HFF-Myc (cell line): ENCODE measurements around the gene CYP4X1.
"Not testable (repeated sequence)": the region's sequence is repeated elsewhere in the genome, so short reads cannot be mapped to it uniquely, and the experiment has no call there.

Experiments
- DNase-seq: peaks from one replicate; pipeline ENCODE4 v3.0.0-alpha.2; 2011; ENCODE audit warnings: low read depth; ENCODE audit errors: extremely low read depth
- H3K4me3 ChIP-seq: replicated peaks from 2 replicates; pipeline ENCODE4 v1.5.1; 2011; ENCODE audit warnings: low read depth, mild to moderate bottlenecking, control low read depth, low read length
- TF ChIP-seq, protein P1 (sequence below): IDR thresholded peaks from 2 replicates; pipeline ENCODE4 v1.5.1; 2012; ENCODE audit warnings: mild to moderate bottlenecking, low read depth, low read length, control low read depth; ENCODE audit errors: missing control alignments

Gene CYP4X1

DNA sequence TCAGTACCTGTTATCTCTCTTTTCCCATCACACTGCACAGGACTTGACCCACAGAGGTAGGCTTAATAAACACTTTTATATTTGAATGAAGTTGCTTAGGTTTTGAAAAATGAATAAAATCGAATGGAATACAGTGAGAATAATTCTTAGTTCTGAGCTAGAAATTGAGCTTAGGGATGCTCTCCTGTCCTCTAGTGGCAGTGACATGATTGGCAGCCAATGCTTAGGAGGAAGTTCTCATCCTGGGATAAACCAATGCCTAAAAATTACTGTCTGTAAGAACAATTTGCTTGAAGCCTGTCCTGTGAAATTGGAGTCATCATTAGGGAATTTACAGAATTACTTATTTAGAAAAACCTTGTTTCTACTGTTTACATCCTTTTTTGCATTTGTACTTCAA, 21.3 kb upstream of the CYP4X1 start:
- H3K4me3 ChIP-seq = no peak overlapping the region
- no peak for DNase-seq
- TF ChIP-seq, protein P1, sequence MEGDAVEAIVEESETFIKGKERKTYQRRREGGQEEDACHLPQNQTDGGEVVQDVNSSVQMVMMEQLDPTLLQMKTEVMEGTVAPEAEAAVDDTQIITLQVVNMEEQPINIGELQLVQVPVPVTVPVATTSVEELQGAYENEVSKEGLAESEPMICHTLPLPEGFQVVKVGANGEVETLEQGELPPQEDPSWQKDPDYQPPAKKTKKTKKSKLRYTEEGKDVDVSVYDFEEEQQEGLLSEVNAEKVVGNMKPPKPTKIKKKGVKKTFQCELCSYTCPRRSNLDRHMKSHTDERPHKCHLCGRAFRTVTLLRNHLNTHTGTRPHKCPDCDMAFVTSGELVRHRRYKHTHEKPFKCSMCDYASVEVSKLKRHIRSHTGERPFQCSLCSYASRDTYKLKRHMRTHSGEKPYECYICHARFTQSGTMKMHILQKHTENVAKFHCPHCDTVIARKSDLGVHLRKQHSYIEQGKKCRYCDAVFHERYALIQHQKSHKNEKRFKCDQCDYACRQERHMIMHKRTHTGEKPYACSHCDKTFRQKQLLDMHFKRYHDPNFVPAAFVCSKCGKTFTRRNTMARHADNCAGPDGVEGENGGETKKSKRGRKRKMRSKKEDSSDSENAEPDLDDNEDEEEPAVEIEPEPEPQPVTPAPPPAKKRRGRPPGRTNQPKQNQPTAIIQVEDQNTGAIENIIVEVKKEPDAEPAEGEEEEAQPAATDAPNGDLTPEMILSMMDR = no peak

DNA sequence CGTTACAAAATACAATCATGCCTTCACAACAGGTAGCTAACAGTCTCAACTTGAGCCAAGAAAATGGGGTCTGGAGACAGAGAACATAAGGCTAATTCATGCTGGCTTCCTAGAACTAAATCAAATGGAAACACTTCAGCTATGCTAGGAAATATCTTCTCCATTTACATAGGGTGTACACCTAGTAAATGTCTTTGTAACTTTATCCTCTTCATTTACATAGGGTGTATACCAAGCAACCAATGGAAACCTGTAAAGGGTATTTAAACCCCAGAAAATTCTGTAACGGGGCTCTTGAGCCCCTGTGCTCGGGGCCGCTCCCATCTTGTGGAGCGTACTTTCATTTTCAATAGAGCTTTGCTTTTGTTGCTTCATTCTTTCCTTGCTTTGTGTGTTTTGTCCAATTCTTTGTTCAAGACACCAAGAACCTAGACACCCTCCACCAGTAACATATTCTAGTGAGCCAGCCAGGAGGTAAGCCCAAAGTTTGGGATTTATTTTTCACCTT, 19.5 kb upstream of the CYP4X1 start:
- H3K4me3 ChIP-seq = no peak overlapping the region
- TF ChIP-seq, protein P1 = no peak
- no peak for DNase-seq

DNA sequence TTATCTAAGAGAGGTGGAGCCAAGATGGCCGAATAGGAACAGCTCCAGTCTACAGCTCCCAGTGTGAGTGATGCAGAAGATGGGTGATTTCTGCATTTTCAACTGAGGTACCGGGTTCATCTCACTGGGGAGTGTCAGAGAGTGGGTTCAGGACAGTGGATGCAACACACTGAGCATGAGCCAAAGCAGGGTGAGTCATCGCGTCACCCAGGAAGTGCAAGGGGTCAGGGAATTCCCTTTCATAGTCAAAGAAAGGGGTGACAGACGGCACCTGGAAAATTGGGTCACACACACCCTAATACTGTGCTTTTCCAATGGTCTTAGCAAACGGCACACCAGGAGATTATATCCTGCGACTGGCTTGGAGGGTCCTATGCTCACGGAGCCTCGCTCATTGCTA, 17.0 kb upstream of the CYP4X1 start:
- not testable (repeated sequence) for H3K4me3 ChIP-seq, DNase-seq

DNA sequence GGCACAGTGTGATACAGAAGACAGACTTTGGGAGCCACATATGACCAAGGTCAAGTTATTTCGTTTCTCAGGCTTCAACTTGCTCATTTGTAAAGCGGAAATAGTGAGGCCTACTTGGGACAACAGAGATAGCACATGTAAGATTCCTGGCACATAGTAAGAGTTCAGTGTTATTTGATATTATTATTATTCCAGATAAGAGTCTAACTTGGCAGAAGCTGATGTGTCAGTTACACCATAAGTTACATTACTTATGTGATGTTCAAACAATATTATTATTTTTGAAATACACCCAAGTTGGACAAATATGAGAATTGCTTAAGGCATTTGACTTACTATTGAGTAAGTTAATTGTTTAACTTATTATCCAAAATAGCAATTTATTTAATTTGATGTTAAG, 10.2 kb upstream of the CYP4X1 start:
- TF ChIP-seq, protein P1 = no peak
- H3K4me3 ChIP-seq = no peak overlapping the region
- DNase-seq = no peak

DNA sequence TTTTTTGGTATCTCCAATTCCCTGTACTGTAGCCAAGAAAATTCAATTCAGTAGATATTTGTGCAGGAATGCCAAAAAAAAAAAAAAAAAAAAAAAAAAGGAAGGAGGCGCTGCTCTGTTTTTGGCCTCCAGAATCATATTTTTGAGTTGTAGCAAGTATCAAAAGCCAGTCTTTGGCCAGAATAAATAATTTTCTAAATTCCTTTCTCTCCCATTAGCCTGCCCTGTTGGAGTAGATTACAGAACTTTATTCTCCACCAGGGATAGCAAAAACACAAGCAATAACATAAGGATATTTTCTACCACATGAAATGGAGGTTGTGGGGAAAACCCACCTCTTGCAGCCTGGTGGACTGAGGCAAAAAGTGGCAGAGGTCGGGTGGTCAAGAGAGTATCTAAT, 2.4 kb upstream of the CYP4X1 start:
- DNase-seq = no peak
- H3K4me3 ChIP-seq = no peak overlapping the region
- TF ChIP-seq, protein P1 = no peak

DNA sequence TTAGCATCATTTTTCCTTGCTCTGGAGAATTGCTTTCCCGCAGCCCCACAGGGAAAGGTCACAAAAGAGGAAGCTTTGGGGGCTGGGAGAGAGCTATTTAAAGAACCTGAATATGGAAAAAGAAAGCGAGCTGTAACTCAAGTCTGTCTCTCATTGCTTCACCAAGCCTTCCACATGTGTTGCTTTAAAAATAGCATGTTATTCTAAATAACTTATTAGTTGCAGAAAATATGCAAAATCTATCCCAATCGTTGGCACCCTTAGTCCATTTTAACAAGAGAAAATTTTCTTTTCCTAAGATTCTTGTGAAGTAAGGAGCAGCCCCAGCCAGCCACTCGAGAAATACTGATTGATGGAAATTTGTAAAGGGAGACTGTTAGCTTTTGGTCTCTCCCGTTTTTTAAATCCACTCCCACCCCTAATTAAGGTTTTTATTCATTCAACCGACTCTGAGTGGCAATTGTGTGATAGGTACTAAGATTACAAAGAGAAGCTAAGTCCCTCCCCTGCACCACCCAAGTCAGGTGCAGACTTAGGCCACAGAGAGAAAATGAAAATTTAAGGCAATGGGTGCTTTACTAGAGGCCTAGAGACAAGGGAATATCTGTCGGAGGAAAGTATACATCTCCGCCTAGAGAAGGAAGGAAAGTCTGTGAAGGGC, 802 bp downstream of the CYP4X1 start:
- no peak for DNase-seq
- no peak overlapping the region for H3K4me3 ChIP-seq

DNA sequence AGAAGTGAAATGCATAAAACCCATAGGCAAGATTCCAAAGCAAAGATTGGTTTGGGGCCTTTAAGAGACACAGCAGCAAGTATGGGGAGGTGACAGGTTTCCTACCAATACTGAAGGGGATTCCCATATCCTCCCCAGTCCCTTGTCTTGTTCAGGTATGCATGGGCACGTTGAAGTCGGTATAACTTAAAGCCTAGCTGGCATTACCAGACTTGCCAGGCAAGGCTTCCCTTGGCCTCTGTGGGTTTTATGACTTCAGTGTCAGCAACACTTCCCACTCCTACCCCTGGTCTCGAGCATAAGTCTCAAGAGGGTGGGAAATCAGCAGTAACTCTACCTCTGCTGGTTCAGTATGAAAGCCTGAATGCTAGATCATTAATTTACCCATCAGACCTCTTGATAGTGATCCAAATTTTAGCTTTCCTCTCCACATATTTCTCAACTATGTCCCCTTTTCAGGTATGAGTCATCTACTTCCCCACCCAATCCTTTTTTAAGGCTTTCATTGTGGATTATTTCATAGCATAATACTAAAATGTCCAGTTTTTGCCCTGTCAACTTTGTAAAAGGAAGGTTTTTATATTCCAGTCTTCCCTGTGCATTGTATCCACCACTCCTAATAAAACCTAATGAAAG, 6.8 kb downstream of the CYP4X1 start:
- no peak overlapping the region for H3K4me3 ChIP-seq
- no peak for DNase-seq
- TF ChIP-seq, protein P1 = no peak

More for the DNA sequence above, 802 bp downstream of the CYP4X1 start:
- TF ChIP-seq, protein P1 = no peak
